K562 (cell line): ENCODE data around the gene KCNH2. TPM values are rescaled to one million over a fixed set of nuclear protein-coding genes. Genes with fewer than 3 reads are reported as not detected.

Experiments
- BHLHE40 ChIP-seq: IDR thresholded peaks from 2 replicates; pipeline ENCODE4 v1.6.1; 2011; ENCODE audit warnings: low read length, improper control_type of control experiment
- C11orf30 ChIP-seq: fragments of 450-650 bp; IDR thresholded peaks from 2 replicates; pipeline ENCODE4 v1.6.1; 2016; ENCODE audit warnings: low read depth, mild to moderate bottlenecking
- CEBPB ChIP-seq: fragments of 450-650 bp; IDR thresholded peaks from 2 replicates; pipeline ENCODE4 v1.6.1; 2016; ENCODE audit warnings: missing genetic modification characterization, missing compliant biosample characterization
- HDAC2 ChIP-seq: fragments of 450-650 bp; IDR thresholded peaks from 2 replicates; pipeline ENCODE4 v1.6.1; 2016; ENCODE audit warnings: mild to moderate bottlenecking
- MGA ChIP-seq: fragments of 450-650 bp; IDR thresholded peaks from 2 replicates; pipeline ENCODE4 v1.6.1; 2016; ENCODE audit warnings: mild to moderate bottlenecking, moderate library complexity
- MTF1 ChIP-seq: fragments of 250-450 bp; sonication (Bioruptor Pico); IDR thresholded peaks from 2 replicates; pipeline ENCODE4 v1.9.0; 2021; ENCODE audit warnings: moderate library complexity, mild to moderate bottlenecking, inconsistent platforms, borderline replicate concordance
- NR2C1 ChIP-seq, 2 experiments: fragments of 450-650 bp; IDR thresholded peaks; 2 replicates each; pipeline ENCODE4 v1.6.1; 2017; ENCODE audit warnings: mild to moderate bottlenecking in 2 of 2, antibody characterized with exemption in 1 of 2, inconsistent platforms in 1 of 2, missing compliant biosample characterization in 1 of 2, missing genetic modification characterization in 1 of 2
- POLR2AphosphoS2 ChIP-seq: IDR thresholded peaks from 2 replicates; pipeline ENCODE4 v1.6.1; 2012; ENCODE audit warnings: low read length, improper control_type of control experiment
- POLR3G ChIP-seq: IDR thresholded peaks from 2 replicates; pipeline ENCODE4 v1.6.1; 2011; ENCODE audit not compliant: insufficient read length, insufficient replicate concordance; ENCODE audit errors: extremely low read depth
- SMAD2 ChIP-seq: fragments of 150-350 bp; IDR thresholded peaks from 2 replicates; pipeline ENCODE4 v1.6.1; 2014; ENCODE audit warnings: low read depth, mild to moderate bottlenecking, low read length
- SPI1 ChIP-seq: IDR thresholded peaks from 2 replicates; pipeline ENCODE4 v1.6.1; 2011; ENCODE audit warnings: low read depth, low read length, control low read depth, borderline replicate concordance
- SREBF2 ChIP-seq: sonication (generic); formaldehyde crosslinking; IDR thresholded peaks from 2 replicates; pipeline ENCODE4 v1.4.0; 2020; ENCODE audit warnings: mild to moderate bottlenecking, missing genetic modification reagents
- SRSF7 ChIP-seq: fragments of 200-400 bp; formaldehyde crosslinking; optimal IDR thresholded peaks from 2 replicates; pipeline ENCODE3; 2017; ENCODE audit warnings: mild to moderate bottlenecking, low read depth, low read length
- ZNF384 ChIP-seq: IDR thresholded peaks from 2 replicates; pipeline ENCODE4 v1.6.1; 2012; ENCODE audit warnings: low read depth, low read length, improper control_type of control experiment
- ZNF408 ChIP-seq: fragments of 250-450 bp; sonication (Bioruptor Pico); IDR thresholded peaks from 2 replicates; pipeline ENCODE4 v1.4.0; 2020; ENCODE audit warnings: low read depth, mild to moderate bottlenecking, moderate library complexity
- ZNF507 ChIP-seq: conservative IDR thresholded peaks from 2 replicates; pipeline ENCODE4 v1.6.1; 2017; ENCODE audit warnings: missing genetic modification characterization, missing compliant biosample characterization
- ZNF75A ChIP-seq: fragments of 450-650 bp; formaldehyde crosslinking; IDR thresholded peaks from 2 replicates; pipeline ENCODE4 v1.4.0; 2020; ENCODE audit warnings: mild to moderate bottlenecking
- ZSCAN32 ChIP-seq: fragments of 450-650 bp; formaldehyde crosslinking; IDR thresholded peaks from 2 replicates; pipeline ENCODE4 v1.4.0; 2020; ENCODE audit warnings: mild to moderate bottlenecking, moderate library complexity
- polyA plus RNA-seq, 8 experiments: library from polyadenylated mRNA; depleted of rRNA in 4 of 8; stranded (reverse) in 5 of 8; unstranded in 3 of 8; fragments of >200 nt; fragmentation: Nextera tagmentation in 2 of 8; fragmentation: Illumina TruSeq in 1 of 8; extraction: Ambion mirVana in 2 of 8; extraction: Trizol in 1 of 8; gene quantifications; 2 replicates each; pipeline versions ENCODE4 v1.2.1 to v1.2.3, GENCODE V29; 2011 to 2014; ENCODE audit warnings: inconsistent platforms in 1 of 8, missing spikeins in 1 of 8
- total RNA-seq, 7 experiments: library from RNA; depleted of rRNA in 6 of 7; stranded (reverse); fragments of >200 nt in 6 of 7; fragmentation: Illumina TruSeq in 2 of 7; extraction: Trizol in 2 of 7; gene quantifications; 2 replicates each; pipeline versions ENCODE4 v1.2.1 to v1.2.3, GENCODE V29; 2011 to 2021; ENCODE audit warnings: low replicate concordance in 1 of 7

KCNH2 gene
- total and polyA plus RNA-seq, 9 of the 15 experiments (the other 6 are each of a cell fraction or from before 2014, with no cell fraction given), result 18.1 to 368 (median 218) TPM

- TF ChIP-seq MGA (no peak), POLR2AphosphoS2 (no peak), SRSF7 (no peak), C11orf30 (no peak), HDAC2 (no peak), POLR3G (no peak), ZNF408 (no peak), MTF1 (peak; percentile 37; the same call in 1 of the 2 replicates), SREBF2 (peak; percentile 94; the same call in 1 of the 2 replicates), BHLHE40 (no peak), ZNF75A (CRISPR knock-in tag) (no peak), ZSCAN32 (CRISPR knock-in tag) (no peak; the same call in 1 of the 2 replicates), ZNF384 (no peak), ZNF507 (tag) (peak; percentile 42), NR2C1 (IDR thresholded peaks at IDR 0.05) (no peak), NR2C1 (tag; IDR thresholded peaks at IDR 0.05) (peak; percentile 98), SPI1 (no peak), SMAD2 (no peak), CEBPB (no peak)
Observed at GRCh38 chr7:150961510-150962289, 16.4 kb downstream of the KCNH2 start (continued).
